Measurements from ENCODE around the gene SLC9A8.

Gene SLC9A8

GRCh38 chr20:49915380-49916145 is 102.9 kb downstream of the SLC9A8 start, which contains the start of gene SPATA2 (continued):
- 0 out of 2 replicates have a peak, but pooled peaks have one; percentile 6 for TF ChIP-seq ZBTB10 (tag by site-specific recombination; IDR thresholded peaks at IDR 0.05)
- TF ChIP-seq ZSCAN30 (tag by site-specific recombination; IDR thresholded peaks at IDR 0.05), result peak; percentile 81
- TF ChIP-seq OVOL3 (tag by site-specific recombination; IDR thresholded peaks at IDR 0.05), result no peak
- no peak for TF ChIP-seq ZNF214 (tag by site-specific recombination; IDR thresholded peaks at IDR 0.05; ENCODE audit: borderline replicate concordance)
- no peak for TF ChIP-seq ZBTB49 (tag by site-specific recombination; IDR thresholded peaks at IDR 0.05; ENCODE audit: low read depth)
- no peak for TF ChIP-seq ZNF16 (tag by site-specific recombination; IDR thresholded peaks at IDR 0.05; ENCODE audit: low read depth)
- TF ChIP-seq ZNF433 (tag by site-specific recombination; IDR thresholded peaks at IDR 0.05; ENCODE audit: low read depth), result no peak
- 0 out of 2 replicates have a peak, but pooled peaks have one; percentile 48 for TF ChIP-seq ZBTB20 (tag by site-specific recombination; IDR thresholded peaks at IDR 0.05)
- TF ChIP-seq EGR2 (tag by site-specific recombination; IDR thresholded peaks at IDR 0.05; ENCODE audit: low read depth), result no peak; the same call in 1 of the 2 replicates
- TF ChIP-seq ZNF157 (tag by site-specific recombination; IDR thresholded peaks at IDR 0.05), result no peak
- peak; percentile 100 for TF ChIP-seq ZNF518A (tag by site-specific recombination; conservative IDR thresholded peaks at IDR 0.05; ENCODE audit: low read depth)
- peak; percentile 38; the same call in 1 of the 2 replicates for TF ChIP-seq MYNN (tag by site-specific recombination; IDR thresholded peaks at IDR 0.05; ENCODE audit: borderline replicate concordance)
- no peak for TF ChIP-seq REST (tag by site-specific recombination; IDR thresholded peaks at IDR 0.05)
- no peak for TF ChIP-seq ZBTB1 (tag by site-specific recombination; IDR thresholded peaks at IDR 0.05)
- TF ChIP-seq GLIS1 (tag by site-specific recombination; IDR thresholded peaks at IDR 0.05), result 0 out of 2 replicates have a peak, but pooled peaks have one; percentile 26
- no peak for TF ChIP-seq TRIM28 (IDR thresholded peaks at IDR 0.05; ENCODE audit: borderline replicate concordance, low read length)
- no peak for TF ChIP-seq MZF1 (tag by site-specific recombination; IDR thresholded peaks at IDR 0.05; ENCODE audit: borderline replicate concordance)
- TF ChIP-seq KLF1 (tag by site-specific recombination; IDR thresholded peaks at IDR 0.05), result peak; percentile 27; the same call in 1 of the 2 replicates
- TF ChIP-seq ZNF274 (IDR thresholded peaks at IDR 0.05; ENCODE audit: low read length), result no peak
- TF ChIP-seq ZNF274 (tag by site-specific recombination; IDR thresholded peaks at IDR 0.05; ENCODE audit: borderline replicate concordance), result no peak
- TF ChIP-seq ZNF18 (tag by site-specific recombination; IDR thresholded peaks at IDR 0.05), result no peak
- TF ChIP-seq ZXDB (tag by site-specific recombination; IDR thresholded peaks at IDR 0.05), result peak; percentile 95

Measured in HEK293 (cell line).